ENCODE data around the gene KAT2B.

The KAT2B gene

DNA sequence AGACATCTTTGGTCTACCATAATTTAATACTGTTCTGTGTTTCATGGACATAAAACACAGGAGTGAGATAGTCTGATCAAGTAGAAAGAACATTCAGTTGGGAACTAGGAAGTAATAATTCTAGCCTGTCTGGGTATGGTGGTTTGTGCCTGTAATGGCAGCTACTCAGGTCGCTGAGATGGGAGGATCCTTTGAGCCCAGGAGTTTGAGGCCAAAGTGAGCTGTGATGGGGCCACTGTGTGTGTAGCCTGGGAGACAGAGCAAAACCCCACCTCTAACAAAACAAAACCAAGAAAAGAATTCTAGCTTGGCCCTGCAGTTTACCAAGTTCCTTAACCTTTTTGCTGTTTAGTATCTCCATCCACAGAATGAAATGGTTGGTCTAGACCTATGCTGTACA lies 36.8 kb downstream of the KAT2B start:
- Histone ChIP-seq H3K27me3 (ENCODE audit: control insufficient read depth, insufficient read depth, low read length) (peaks cover 8% of the 10 kb centered on the region; the same call in 1 of the 2 replicates), H3K9ac (ENCODE audit: low read depth, low read length) (no peak overlapping the region), H3K4me3 (ENCODE audit: low read depth, low read length) (no peak overlapping the region), H3K4me1 (ENCODE audit: control insufficient read depth, insufficient read depth, low read length) (peaks cover 28% of the 10 kb centered on the region), H3K27ac (ENCODE audit: low read depth, low read length) (no peak overlapping the region), H3K36me3 (ENCODE audit: control insufficient read depth, insufficient read depth, low read length) (no peaks in the 10 kb centered on the region), H3K9me3 (ENCODE audit: control insufficient read depth, insufficient read depth, low read length) (no peaks in the 10 kb centered on the region)

DNA sequence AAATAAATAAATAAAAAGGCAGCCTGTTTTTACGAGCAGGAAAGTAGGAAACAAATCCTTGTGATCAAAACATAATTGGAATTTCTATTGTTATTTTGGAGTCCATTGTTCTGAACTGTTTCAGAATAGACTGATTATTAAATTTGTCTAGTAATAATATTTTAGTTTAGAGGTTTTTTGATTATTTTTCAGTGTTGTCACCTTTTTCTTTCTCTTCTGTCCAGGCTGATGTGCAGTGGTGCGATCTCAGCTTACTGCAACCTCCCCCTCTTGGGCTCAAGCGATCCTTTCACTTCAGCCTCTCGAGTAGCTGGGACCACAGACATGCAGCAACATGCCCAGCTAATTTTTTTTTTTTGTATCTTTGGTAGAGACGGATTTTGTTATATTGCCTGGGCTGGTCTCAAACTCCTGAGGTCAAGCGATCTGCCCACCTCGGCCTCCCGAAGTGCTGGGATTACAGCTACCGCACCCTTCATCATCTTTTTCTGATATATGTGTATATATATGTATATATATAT lies 38.0 kb downstream of the KAT2B start:
- H3K4me3 ChIP-seq (ENCODE audit: low read depth, low read length) = no peak overlapping the region
- no peaks in the 10 kb centered on the region for H3K9me3 ChIP-seq (ENCODE audit: control insufficient read depth, insufficient read depth, low read length)
- H3K27me3 ChIP-seq (ENCODE audit: control insufficient read depth, insufficient read depth, low read length) = no peaks in the 10 kb centered on the region
- no peak overlapping the region for H3K9ac ChIP-seq (ENCODE audit: low read depth, low read length)
- no peaks in the 10 kb centered on the region for H3K36me3 ChIP-seq (ENCODE audit: control insufficient read depth, insufficient read depth, low read length)
- no peak overlapping the region for H3K27ac ChIP-seq (ENCODE audit: low read depth, low read length)
- peaks cover 16% of the 10 kb centered on the region for H3K4me1 ChIP-seq (ENCODE audit: control insufficient read depth, insufficient read depth, low read length)

DNA sequence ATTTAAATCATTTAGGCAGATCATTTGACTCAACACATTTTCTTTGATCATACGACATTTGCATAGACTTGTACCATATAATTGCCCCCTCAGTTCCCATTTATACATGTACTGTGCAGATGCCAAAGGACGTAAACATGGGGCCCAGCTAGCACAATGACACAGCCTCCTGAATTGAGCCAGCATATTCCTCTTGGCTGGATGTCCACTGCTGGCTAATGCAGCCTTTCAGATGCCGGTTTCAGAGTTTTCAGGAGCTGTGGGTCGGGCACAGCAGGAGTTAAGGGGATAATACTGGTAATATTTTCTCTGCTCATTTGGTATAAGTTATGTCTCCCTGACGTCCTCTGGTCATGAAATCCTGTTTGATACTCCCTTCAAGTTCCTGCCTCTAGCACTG lies 39.4 kb downstream of the KAT2B start:
- Histone ChIP-seq H3K9ac (ENCODE audit: low read depth, low read length) (no peak overlapping the region), H3K27me3 (ENCODE audit: control insufficient read depth, insufficient read depth, low read length) (no peaks in the 10 kb centered on the region), H3K9me3 (ENCODE audit: control insufficient read depth, insufficient read depth, low read length) (no peaks in the 10 kb centered on the region), H3K4me1 (ENCODE audit: control insufficient read depth, insufficient read depth, low read length) (peaks cover 3% of the 10 kb centered on the region; the same call in 1 of the 2 replicates), H3K27ac (ENCODE audit: low read depth, low read length) (no peak overlapping the region), H3K36me3 (ENCODE audit: control insufficient read depth, insufficient read depth, low read length) (no peaks in the 10 kb centered on the region), H3K4me3 (ENCODE audit: low read depth, low read length) (no peak overlapping the region)

DNA sequence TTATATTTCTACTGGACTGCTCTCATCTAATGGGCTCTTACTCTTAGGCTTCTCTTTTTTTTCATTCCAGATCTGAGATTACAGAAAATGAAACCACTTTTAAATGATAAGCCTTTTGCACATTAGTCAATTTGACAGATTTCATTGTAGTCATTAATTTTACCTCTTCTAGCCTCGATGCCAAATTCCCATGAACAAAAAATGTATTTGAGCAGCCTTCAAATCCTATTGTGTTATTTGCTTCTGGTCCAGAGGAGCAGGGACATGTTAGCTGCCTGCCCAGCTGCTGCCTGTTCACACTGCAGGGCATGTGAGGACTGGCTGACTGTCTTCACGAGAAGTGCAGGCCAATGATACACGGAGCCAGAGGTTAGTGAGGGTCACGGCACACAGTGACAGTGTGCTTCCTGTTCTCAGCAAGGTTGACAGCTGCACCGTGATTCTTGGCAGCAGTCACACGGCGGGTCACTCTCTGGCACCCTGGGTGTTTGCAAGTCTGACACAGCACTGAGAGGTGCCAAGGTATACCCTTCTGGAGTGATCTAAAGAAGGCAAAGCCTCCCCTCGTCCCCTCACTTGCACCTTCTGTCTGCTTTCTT lies 40.8 kb downstream of the KAT2B start:
- Histone ChIP-seq H3K36me3 (ENCODE audit: control insufficient read depth, insufficient read depth, low read length) (no peaks in the 10 kb centered on the region), H3K9ac (ENCODE audit: low read depth, low read length) (no peak overlapping the region), H3K27me3 (ENCODE audit: control insufficient read depth, insufficient read depth, low read length) (no peaks in the 10 kb centered on the region), H3K27ac (ENCODE audit: low read depth, low read length) (no peak overlapping the region), H3K4me1 (ENCODE audit: control insufficient read depth, insufficient read depth, low read length) (peaks cover 3% of the 10 kb centered on the region; the same call in 1 of the 2 replicates), H3K4me3 (ENCODE audit: low read depth, low read length) (no peak overlapping the region), H3K9me3 (ENCODE audit: control insufficient read depth, insufficient read depth, low read length) (no peaks in the 10 kb centered on the region)

DNA sequence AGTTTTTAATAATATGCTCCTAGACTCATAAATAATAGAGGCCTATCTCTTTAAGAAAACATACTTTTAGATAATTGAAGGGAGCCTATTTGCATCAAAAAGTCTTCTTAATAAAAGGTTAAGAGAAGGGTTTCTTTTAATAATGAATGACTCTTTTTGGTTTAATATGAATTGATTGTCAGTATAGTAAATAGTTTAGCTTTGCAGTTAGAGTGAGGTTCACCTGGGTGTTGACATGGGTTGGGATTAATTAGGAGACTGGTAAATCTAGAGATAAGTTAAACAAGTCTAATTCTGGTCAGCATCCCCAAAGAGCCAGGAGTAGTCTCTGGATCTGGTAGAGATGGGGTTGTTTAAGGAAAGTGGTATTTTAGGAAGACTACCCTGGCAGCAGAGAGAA lies 43.0 kb downstream of the KAT2B start:
- Histone ChIP-seq H3K4me1 (ENCODE audit: control insufficient read depth, insufficient read depth, low read length) (no peaks in the 10 kb centered on the region), H3K27me3 (ENCODE audit: control insufficient read depth, insufficient read depth, low read length) (no peaks in the 10 kb centered on the region), H3K9ac (ENCODE audit: low read depth, low read length) (no peak overlapping the region), H3K27ac (ENCODE audit: low read depth, low read length) (no peak overlapping the region), H3K4me3 (ENCODE audit: low read depth, low read length) (no peak overlapping the region), H3K9me3 (ENCODE audit: control insufficient read depth, insufficient read depth, low read length) (no peaks in the 10 kb centered on the region), H3K36me3 (ENCODE audit: control insufficient read depth, insufficient read depth, low read length) (no peaks in the 10 kb centered on the region)

DNA sequence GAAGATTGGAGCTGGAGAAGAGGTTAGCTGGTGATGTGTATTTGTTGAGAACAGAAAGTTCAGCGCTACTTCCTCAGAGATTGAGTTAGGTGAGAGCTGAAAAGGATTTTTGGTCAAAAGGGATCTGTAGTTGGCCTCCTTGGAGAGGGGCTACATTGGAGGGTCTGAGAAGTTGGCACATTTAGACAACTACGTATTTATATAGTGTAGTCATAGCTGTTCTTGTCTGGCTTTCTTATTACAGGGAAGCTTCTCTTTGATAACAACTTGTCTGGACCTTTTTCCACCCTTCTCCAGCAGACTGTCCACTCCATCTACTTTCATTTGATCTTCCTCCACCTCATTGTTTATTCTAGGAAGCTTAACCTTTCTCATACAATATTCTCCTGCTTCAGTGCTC lies 43.7 kb downstream of the KAT2B start:
- H3K9me3 ChIP-seq (ENCODE audit: control insufficient read depth, insufficient read depth, low read length) = no peaks in the 10 kb centered on the region
- H3K27me3 ChIP-seq (ENCODE audit: control insufficient read depth, insufficient read depth, low read length) = no peaks in the 10 kb centered on the region
- no peak overlapping the region for H3K27ac ChIP-seq (ENCODE audit: low read depth, low read length)

DNA sequence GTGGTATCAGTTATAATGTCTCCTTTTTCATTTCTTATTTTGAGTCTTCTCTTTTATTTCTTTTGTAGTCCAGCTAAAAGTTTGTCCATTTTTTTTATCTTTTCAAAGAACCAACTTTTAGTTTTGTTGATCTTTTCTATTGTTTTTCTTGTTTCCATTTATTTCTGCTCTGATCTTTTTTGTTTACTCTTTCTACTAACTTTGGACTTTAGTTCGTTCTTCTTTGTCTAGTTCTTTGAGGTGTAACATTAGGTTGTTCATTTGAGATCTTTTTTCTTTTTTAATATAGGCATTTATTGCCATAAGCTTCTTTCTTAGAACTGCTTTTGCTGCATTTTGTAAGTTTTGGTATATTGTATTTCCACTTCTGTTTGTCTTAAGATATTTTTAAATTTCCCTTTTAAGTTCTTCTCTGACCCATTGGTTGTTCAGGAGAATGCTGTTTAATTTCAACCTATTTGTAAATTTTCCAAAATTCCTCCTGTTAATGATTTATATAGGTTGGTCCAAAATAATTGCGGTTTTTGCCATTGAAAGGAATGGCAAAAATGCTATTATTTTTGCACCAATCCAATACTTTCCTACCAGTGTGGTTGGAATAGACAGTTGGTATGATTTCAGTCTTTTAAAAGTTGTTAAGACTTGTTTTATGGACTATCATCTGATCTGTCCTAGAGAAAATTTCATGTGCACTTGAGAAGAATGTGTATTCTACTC lies 51.2 kb downstream of the KAT2B start:
- no peak overlapping the region for H3K9ac ChIP-seq (ENCODE audit: low read depth, low read length)
- no peaks in the 10 kb centered on the region for H3K36me3 ChIP-seq (ENCODE audit: control insufficient read depth, insufficient read depth, low read length)
- H3K27ac ChIP-seq (ENCODE audit: low read depth, low read length) = no peak overlapping the region
- H3K4me1 ChIP-seq (ENCODE audit: control insufficient read depth, insufficient read depth, low read length) = no peaks in the 10 kb centered on the region
- peaks cover 3% of the 10 kb centered on the region; the same call in 1 of the 2 replicates for H3K9me3 ChIP-seq (ENCODE audit: control insufficient read depth, insufficient read depth, low read length)
- no peaks in the 10 kb centered on the region for H3K27me3 ChIP-seq (ENCODE audit: control insufficient read depth, insufficient read depth, low read length)
- no peak overlapping the region for H3K4me3 ChIP-seq (ENCODE audit: low read depth, low read length)

More for the DNA sequence above, 43.7 kb downstream of the KAT2B start:
- no peak overlapping the region for H3K4me3 ChIP-seq (ENCODE audit: low read depth, low read length)
- no peak overlapping the region for H3K9ac ChIP-seq (ENCODE audit: low read depth, low read length)
- no peaks in the 10 kb centered on the region for H3K4me1 ChIP-seq (ENCODE audit: control insufficient read depth, insufficient read depth, low read length)
- H3K36me3 ChIP-seq (ENCODE audit: control insufficient read depth, insufficient read depth, low read length) = no peaks in the 10 kb centered on the region

DNA sequence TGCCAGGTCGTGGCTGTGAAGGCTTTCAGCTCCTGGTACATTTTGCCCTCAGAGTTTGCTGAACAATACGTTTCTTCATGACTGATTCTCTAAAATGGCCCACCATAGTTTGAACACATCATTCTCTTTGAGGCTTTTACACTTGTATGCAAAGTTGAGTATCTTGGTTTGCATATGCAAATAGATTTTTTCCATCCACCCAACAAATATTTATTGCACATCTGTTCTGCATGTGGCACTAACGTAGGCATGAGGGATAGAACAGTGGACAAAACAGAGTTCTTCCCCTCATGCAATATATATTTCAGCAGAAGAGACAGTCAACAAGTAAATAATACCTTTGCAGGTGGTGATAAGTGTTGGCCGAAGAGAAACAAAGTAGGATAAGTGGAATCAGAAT lies 55.2 kb downstream of the KAT2B start:
- H3K9ac ChIP-seq (ENCODE audit: low read depth, low read length) = no peak overlapping the region
- H3K36me3 ChIP-seq (ENCODE audit: control insufficient read depth, insufficient read depth, low read length) = no peaks in the 10 kb centered on the region
- no peaks in the 10 kb centered on the region for H3K9me3 ChIP-seq (ENCODE audit: control insufficient read depth, insufficient read depth, low read length)
- no peaks in the 10 kb centered on the region for H3K27me3 ChIP-seq (ENCODE audit: control insufficient read depth, insufficient read depth, low read length)
- H3K4me3 ChIP-seq (ENCODE audit: low read depth, low read length) = no peak overlapping the region
- H3K27ac ChIP-seq (ENCODE audit: low read depth, low read length) = no peak overlapping the region
- H3K4me1 ChIP-seq (ENCODE audit: control insufficient read depth, insufficient read depth, low read length) = no peaks in the 10 kb centered on the region

DNA sequence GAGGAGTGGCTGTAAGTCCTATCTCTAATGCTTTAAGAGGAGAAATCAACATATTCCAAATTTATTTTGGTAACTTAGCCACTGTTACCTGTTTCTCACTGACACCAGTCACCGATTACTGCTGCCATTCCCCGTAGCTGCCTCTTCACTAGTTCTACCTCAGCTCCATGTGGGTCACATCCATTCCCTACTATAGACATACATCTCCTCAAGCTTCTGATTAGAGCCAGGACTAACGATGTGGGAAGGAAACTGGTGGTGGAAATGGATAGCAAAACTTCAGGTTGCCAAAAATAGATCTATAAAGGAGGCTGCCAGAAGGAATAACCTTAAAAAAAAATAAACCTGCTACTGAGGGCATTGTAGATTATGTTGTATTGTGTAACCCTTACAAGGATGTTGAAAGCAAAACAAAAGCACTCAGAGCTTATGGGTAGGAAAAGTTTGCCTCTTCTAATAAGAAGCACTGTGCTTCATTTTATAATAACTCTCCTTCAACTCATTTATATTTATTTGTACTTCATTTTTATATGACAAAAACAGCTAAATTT lies 56.0 kb downstream of the KAT2B start:
- H3K36me3 ChIP-seq (ENCODE audit: control insufficient read depth, insufficient read depth, low read length) = no peaks in the 10 kb centered on the region
- H3K27ac ChIP-seq (ENCODE audit: low read depth, low read length) = no peak overlapping the region
- no peaks in the 10 kb centered on the region for H3K4me1 ChIP-seq (ENCODE audit: control insufficient read depth, insufficient read depth, low read length)
- no peak overlapping the region for H3K4me3 ChIP-seq (ENCODE audit: low read depth, low read length)
- no peaks in the 10 kb centered on the region for H3K27me3 ChIP-seq (ENCODE audit: control insufficient read depth, insufficient read depth, low read length)
- H3K9me3 ChIP-seq (ENCODE audit: control insufficient read depth, insufficient read depth, low read length) = no peaks in the 10 kb centered on the region
- H3K9ac ChIP-seq (ENCODE audit: low read depth, low read length) = no peak overlapping the region

DNA sequence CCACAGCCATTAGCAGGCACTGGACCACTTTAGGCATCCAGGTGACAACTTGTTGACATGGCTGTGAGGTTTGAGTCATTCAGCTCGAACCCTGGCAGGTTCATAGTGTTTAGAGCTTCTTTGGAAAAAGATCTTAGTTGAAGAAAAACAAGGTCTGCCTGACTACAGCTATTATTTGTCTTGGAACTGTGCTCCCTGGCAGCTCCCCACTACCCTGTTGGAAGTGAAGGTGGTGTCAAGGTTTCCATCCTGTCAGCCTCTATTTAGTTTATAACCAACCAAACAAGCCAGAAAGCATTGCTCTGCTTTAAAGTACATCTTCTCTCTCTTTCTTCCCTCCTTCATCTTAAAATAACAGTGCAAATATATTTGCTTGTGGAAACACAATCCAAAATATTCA lies 56.8 kb downstream of the KAT2B start:
- Histone ChIP-seq H3K4me3 (ENCODE audit: low read depth, low read length) (no peak overlapping the region), H3K27me3 (ENCODE audit: control insufficient read depth, insufficient read depth, low read length) (no peaks in the 10 kb centered on the region), H3K9me3 (ENCODE audit: control insufficient read depth, insufficient read depth, low read length) (no peaks in the 10 kb centered on the region), H3K9ac (ENCODE audit: low read depth, low read length) (no peak overlapping the region), H3K4me1 (ENCODE audit: control insufficient read depth, insufficient read depth, low read length) (no peaks in the 10 kb centered on the region), H3K36me3 (ENCODE audit: control insufficient read depth, insufficient read depth, low read length) (no peaks in the 10 kb centered on the region), H3K27ac (ENCODE audit: low read depth, low read length) (no peak overlapping the region)

DNA sequence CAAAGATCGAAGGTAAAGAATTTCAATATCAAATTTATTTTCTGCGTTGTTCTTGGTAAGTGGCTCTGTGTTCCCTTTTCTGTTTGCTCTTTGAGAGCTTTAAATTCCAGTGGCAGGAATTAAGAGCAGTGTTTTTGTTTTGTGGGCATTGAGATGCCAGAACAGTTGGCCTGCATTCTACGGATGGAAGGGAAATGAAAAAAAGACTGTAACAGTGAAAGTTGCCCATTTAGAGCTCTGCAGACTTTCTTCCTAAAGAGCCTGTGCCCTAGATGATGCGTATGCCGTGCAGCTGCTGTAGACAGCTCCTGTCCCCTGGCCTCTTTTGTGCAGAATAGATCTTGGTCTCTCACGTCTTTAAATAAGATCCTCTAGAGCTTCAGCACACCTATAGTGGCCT lies 58.8 kb downstream of the KAT2B start:
- Histone ChIP-seq H3K4me3 (ENCODE audit: low read depth, low read length) (no peak overlapping the region), H3K4me1 (ENCODE audit: control insufficient read depth, insufficient read depth, low read length) (no peaks in the 10 kb centered on the region), H3K27ac (ENCODE audit: low read depth, low read length) (no peak overlapping the region), H3K27me3 (ENCODE audit: control insufficient read depth, insufficient read depth, low read length) (no peaks in the 10 kb centered on the region), H3K9me3 (ENCODE audit: control insufficient read depth, insufficient read depth, low read length) (no peaks in the 10 kb centered on the region), H3K36me3 (ENCODE audit: control insufficient read depth, insufficient read depth, low read length) (no peaks in the 10 kb centered on the region), H3K9ac (ENCODE audit: low read depth, low read length) (no peak overlapping the region)

Measured in HUES48 (cell line).